H1 (cell line): ENCODE results near the gene FHL1. TPM values are rescaled to one million over a fixed set of nuclear protein-coding genes. Genes with fewer than 3 reads are reported as not detected.

Source experiments
- CTCF ChIA-PET: fragments of 300-600 bp; sonication (Branson Sonifier 250); formaldehyde crosslinking; loops from one replicate; lab custom pipeline; 2021; ENCODE audit not compliant: partially characterized antibody; lab: Charles Lee
- POLR2A ChIA-PET: fragments of 300-600 bp; sonication (Branson Sonifier 250); formaldehyde crosslinking; loops from one replicate; lab custom pipeline; 2021; ENCODE audit warnings: inconsistent platforms; ENCODE audit not compliant: partially characterized antibody; lab: Charles Lee
- DNase-seq, 2 experiments: peaks; one replicate each; pipeline versions ENCODE4 v3.0.0 to v3.0.0-alpha.2; 2010 to 2022; ENCODE audit warnings: low spot score in 2 of 2, low read depth in 1 of 2, mixed read lengths in 1 of 2
- FAIRE-seq: peaks from 2 replicates; lab custom pipeline; 2011; peaks lifted over from hg19 to GRCh38; lab: Jason Lieb, UNC
- H2AFZ ChIP-seq: 2 replicates; pipeline ENCODE4 v1.8.1; 2012; ENCODE audit warnings: low read length, inconsistent platforms
- H2AK5ac ChIP-seq: 2 replicates; pipeline ENCODE4 v1.6.1; 2013; ENCODE audit warnings: low read depth, low read length
- H2BK120ac ChIP-seq: replicated peaks from 2 replicates; pipeline ENCODE3; 2013; ENCODE audit warnings: low read depth, low read length, inconsistent platforms
- H2BK12ac ChIP-seq: 2 replicates; pipeline ENCODE4 v1.6.1; 2013; ENCODE audit warnings: low read depth, low read length
- H2BK15ac ChIP-seq: 2 replicates; pipeline ENCODE4 v1.6.1; 2013; ENCODE audit warnings: low read length
- H2BK20ac ChIP-seq: 2 replicates; pipeline ENCODE4 v1.6.1; 2013; ENCODE audit warnings: low read length
- H2BK5ac ChIP-seq: 2 replicates; pipeline ENCODE4 v1.6.1; 2013; ENCODE audit warnings: low read depth, low read length
- H3K14ac ChIP-seq: 2 replicates; pipeline ENCODE4 v1.6.1; 2013; ENCODE audit warnings: inconsistent platforms; ENCODE audit not compliant: insufficient read length
- H3K18ac ChIP-seq: 2 replicates; pipeline ENCODE4 v1.6.1; 2013; ENCODE audit warnings: low read length; ENCODE audit errors: extremely low read depth
- H3K23ac ChIP-seq: 2 replicates; pipeline ENCODE4 v1.6.1; 2013; ENCODE audit warnings: inconsistent platforms; ENCODE audit not compliant: insufficient read length
- H3K23me2 ChIP-seq: 2 replicates; pipeline ENCODE4 v1.6.1; 2013; ENCODE audit warnings: low read depth, low read length
- H3K27ac ChIP-seq: 2 replicates; pipeline ENCODE4 v1.6.1; 2011; ENCODE audit warnings: low read depth, low read length, inconsistent platforms
- H3K27me3 ChIP-seq, 4 experiments: replicated peaks in 1 of 4; 1 replicate in 1 of 4; 2 replicates in 3 of 4; pipeline versions ENCODE4 v1.6.1 to v1.8.1; 2011 to 2013; ENCODE audit warnings: low read length in 3 of 4, mild to moderate bottlenecking in 3 of 4, inconsistent platforms in 2 of 4, mixed read lengths in 2 of 4, moderate library complexity in 1 of 4; ENCODE audit not compliant: control insufficient read depth in 3 of 4, insufficient read depth in 3 of 4; ENCODE audit errors: extremely low read depth in 1 of 4
- H3K36me3 ChIP-seq, 4 experiments: 2 replicates each; pipeline versions ENCODE4 v1.6.1 to v1.8.1; 2011 to 2013; ENCODE audit warnings: mild to moderate bottlenecking in 4 of 4, low read length in 3 of 4, moderate library complexity in 2 of 4, control low read depth in 1 of 4, inconsistent platforms in 1 of 4; ENCODE audit not compliant: insufficient read depth in 4 of 4, control insufficient read depth in 2 of 4
- H3K4ac ChIP-seq: replicated peaks from 2 replicates; pipeline ENCODE3; 2013; ENCODE audit warnings: low read length, low read depth, mixed read lengths, inconsistent platforms; ENCODE audit not compliant: insufficient read length
- H3K4me1 ChIP-seq, 4 experiments: replicated peaks in 1 of 4; 1 replicate in 1 of 4; 2 replicates in 3 of 4; pipeline versions ENCODE4 v1.6.1 to v1.8.1; 2011 to 2013; ENCODE audit warnings: low read length in 3 of 4, inconsistent platforms in 2 of 4, mixed read lengths in 1 of 4; ENCODE audit not compliant: insufficient read depth in 4 of 4, control insufficient read depth in 3 of 4
- H3K4me2 ChIP-seq, 2 experiments: 2 replicates each; pipeline versions ENCODE4 v1.6.1 to v1.8.1; 2011 to 2013; ENCODE audit warnings: low read depth in 2 of 2, low read length in 2 of 2, control low read depth in 1 of 2, inconsistent platforms in 1 of 2, mild to moderate bottlenecking in 1 of 2; ENCODE audit not compliant: insufficient read depth in 1 of 2
- H3K4me3 ChIP-seq, 4 experiments: fragments of 200-600, 300-600 bp in 1 of 4; sonication (generic), shearing (Covaris generic), sonication (Bioruptor Twin) in 1 of 4; 2 replicates each; pipeline versions ENCODE4 v1.5.1 to v1.8.1; 2011 to 2016; ENCODE audit warnings: low read length in 4 of 4, low read depth in 3 of 4, control low read depth in 2 of 4, inconsistent platforms in 2 of 4, mild to moderate bottlenecking in 2 of 4, mixed read lengths in 1 of 4, moderate library complexity in 1 of 4; ENCODE audit not compliant: insufficient read depth in 2 of 4; ENCODE audit errors: extremely low read depth in 1 of 4
- H3K56ac ChIP-seq: replicated peaks from 2 replicates; pipeline ENCODE3; 2013; ENCODE audit warnings: low read depth, mild to moderate bottlenecking, mixed read lengths, low read length, inconsistent platforms; ENCODE audit not compliant: insufficient read length
- H3K79me1 ChIP-seq: 2 replicates; pipeline ENCODE4 v1.6.1; 2013; ENCODE audit warnings: low read depth, low read length, control low read depth
- H3K79me2 ChIP-seq, 2 experiments: 2 replicates each; pipeline versions ENCODE4 v1.6.1 to v1.8.1; 2012 to 2013; ENCODE audit warnings: low read length in 2 of 2, mild to moderate bottlenecking in 2 of 2, inconsistent platforms in 1 of 2; ENCODE audit not compliant: insufficient read depth in 2 of 2, control insufficient read depth in 1 of 2
- H3K9ac ChIP-seq, 4 experiments: replicated peaks in 1 of 4; 1 replicate in 1 of 4; 2 replicates in 3 of 4; pipeline versions ENCODE4 v1.6.1 to v1.8.1; 2011 to 2013; ENCODE audit warnings: low read depth in 3 of 4, low read length in 3 of 4, control low read depth in 2 of 4, mild to moderate bottlenecking in 2 of 4, moderate library complexity in 2 of 4, inconsistent platforms in 1 of 4; ENCODE audit errors: extremely low read depth in 1 of 4
- H3K9me3 ChIP-seq, 2 experiments: 2 replicates each; pipeline versions ENCODE4 v1.6.1 to v1.8.1; 2012 to 2013; ENCODE audit warnings: mild to moderate bottlenecking in 2 of 2, moderate library complexity in 2 of 2, control low read depth in 1 of 2, inconsistent platforms in 1 of 2, low read depth in 1 of 2, low read length in 1 of 2, mixed read lengths in 1 of 2; ENCODE audit not compliant: insufficient read depth in 2 of 2
- H4K20me1 ChIP-seq, 2 experiments: replicated peaks in 1 of 2; 2 replicates each; pipeline versions ENCODE3 to v1.8.1; 2011 to 2013; ENCODE audit warnings: inconsistent platforms in 2 of 2, low read length in 2 of 2, mild to moderate bottlenecking in 1 of 2; ENCODE audit not compliant: insufficient read depth in 2 of 2, control insufficient read depth in 1 of 2
- H4K5ac ChIP-seq: 2 replicates; pipeline ENCODE4 v1.6.1; 2013; ENCODE audit warnings: low read length, low read depth, mixed read lengths, inconsistent platforms; ENCODE audit not compliant: insufficient read length
- H4K8ac ChIP-seq: 2 replicates; pipeline ENCODE4 v1.8.0; 2013; ENCODE audit warnings: mild to moderate bottlenecking, moderate library complexity, low read length, inconsistent platforms; ENCODE audit not compliant: insufficient read depth; ENCODE audit errors: extremely low read depth
- H4K91ac ChIP-seq: replicated peaks from 2 replicates; pipeline ENCODE3; 2013; ENCODE audit warnings: low read length, mixed read lengths, inconsistent platforms; ENCODE audit not compliant: insufficient read length
- ASH2L ChIP-seq: fragments of 200-600, 300-600 bp; sonication (generic); IDR thresholded peaks from one replicate; pipeline ENCODE4 v1.7.1; 2017; ENCODE audit warnings: low read length
- BACH1 ChIP-seq: IDR thresholded peaks from 2 replicates; pipeline ENCODE4 v1.6.1; 2012; ENCODE audit warnings: low read length, improper control_type of control experiment
- CREB1 ChIP-seq: IDR thresholded peaks from 2 replicates; pipeline ENCODE4 v1.6.1; 2012; ENCODE audit warnings: inconsistent platforms
- CTCF ChIP-seq, 3 experiments: IDR thresholded peaks; 1 replicate in 2 of 3; 2 replicates in 1 of 3; pipeline versions ENCODE4 v1.5.1 to v1.6.1; 2011; ENCODE audit warnings: low read length in 3 of 3, mild to moderate bottlenecking in 3 of 3, inconsistent platforms in 2 of 3, low read depth in 1 of 3, moderate library complexity in 1 of 3; ENCODE audit not compliant: insufficient read depth in 1 of 3; ENCODE audit errors: control extremely low read depth in 1 of 3
- NANOG ChIP-seq: IDR thresholded peaks from 2 replicates; pipeline ENCODE4 v1.6.1; 2011; ENCODE audit warnings: low read length, low read depth, mild to moderate bottlenecking, inconsistent platforms; ENCODE audit not compliant: insufficient read depth, poor library complexity, severe bottlenecking
- RAD21 ChIP-seq, 2 experiments: IDR thresholded peaks in 1 of 2; conservative IDR thresholded peaks in 1 of 2; 2 replicates each; pipeline ENCODE4 v1.6.1; 2011; ENCODE audit warnings: low read depth in 2 of 2, low read length in 2 of 2, improper control_type of control experiment in 1 of 2, inconsistent platforms in 1 of 2, mild to moderate bottlenecking in 1 of 2, moderate library complexity in 1 of 2
- SIX5 ChIP-seq: IDR thresholded peaks from 2 replicates; pipeline ENCODE4 v1.6.1; 2011; ENCODE audit warnings: mild to moderate bottlenecking, low read depth, low read length
- TBP ChIP-seq: IDR thresholded peaks from 2 replicates; pipeline ENCODE4 v1.6.1; 2011; ENCODE audit warnings: low read depth, low read length, improper control_type of control experiment
- WGBS, 2 experiments: shearing (Covaris generic) in 1 of 2; methylation state at CpG; one replicate each; pipeline versions ENCODE4 v1.1.6 to v1.1.7; 2013 to 2015; ENCODE audit warnings: low lambda C conversion rate in 2 of 2, mixed read lengths in 2 of 2, inconsistent platforms in 1 of 2, low coverage in 1 of 2, missing lambda C conversion rate in 1 of 2; ENCODE audit not compliant: insufficient replicate concordance in 2 of 2, insufficient coverage in 1 of 2, insufficient read length in 1 of 2; ENCODE audit errors: extremely low coverage in 1 of 2, missing lambda C conversion rate in 1 of 2; 5-methylcytosine and 5-hydroxymethylcytosine counted together
- polyA plus RNA-seq, 7 experiments: library from polyadenylated mRNA; depleted of rRNA in 3 of 7; stranded (reverse) in 5 of 7; unstranded in 2 of 7; fragments of >200 nt in 5 of 7; fragments of 200-250 nt in 2 of 7; gene quantifications; 1 replicate in 5 of 7; 2 replicates in 1 of 7; 4 replicates in 1 of 7; pipeline versions ENCODE4 v1.2.1 to v1.2.3, GENCODE V29; 2011 to 2013; ENCODE audit warnings: missing spikeins in 2 of 7, mixed read lengths in 2 of 7
- total RNA-seq: library from RNA; stranded (reverse); fragmentation: NEBNext Ultra II Directional; extraction: Animal tissue kit (Norgen Biotek cat#: 25700); gene quantifications from 2 replicates; pipeline ENCODE4 v1.2.1, GENCODE V29; 2021

Gene FHL1
- total and polyA plus RNA-seq, 2 of the 8 experiments (the other 6 are each of a cell fraction or from before 2014, with no cell fraction given) = 45.0 to 56.5 TPM

GRCh38 chrX:136162827-136163570 lies 15.7 kb downstream of the FHL1 start:
- H3K9me3 ChIP-seq = no peaks in the 10 kb centered on the region
- H3K79me1 ChIP-seq = no peaks in the 10 kb centered on the region
- H3K4me2 ChIP-seq = no peak overlapping the region
- no peaks in the 10 kb centered on the region for H3K23me2 ChIP-seq
- no peak overlapping the region for H3K4me3 ChIP-seq
- no peak overlapping the region for H2BK15ac ChIP-seq
- ChIA-PET POLR2A (interaction anchor here (1.1 kb wide), 1 partner anchor 113 kb away, joined by 3 read pairs; no protein-coding TSS in a partner anchor), CTCF (interaction anchor here (0.6 to 3.5 kb wide), 16 partner anchors 8 to 163 kb away, joined by 3 to 41 read pairs (median 3); no protein-coding TSS in a partner anchor)
- no peak overlapping the region for H2BK12ac ChIP-seq
- no peaks in the 10 kb centered on the region for H4K20me1 ChIP-seq
- peak; percentile 97 for FAIRE-seq
- DNase-seq = peak in 1 of 2 experiments; percentile 71
- H2AK5ac ChIP-seq = no peak overlapping the region
- H2AFZ ChIP-seq = no peak overlapping the region
- H3K4ac ChIP-seq = no peak overlapping the region
- H2BK120ac ChIP-seq = no peak overlapping the region
- no peaks in the 10 kb centered on the region for H3K36me3 ChIP-seq
- H3K9ac ChIP-seq = no peak overlapping the region
- no peak overlapping the region for H2BK20ac ChIP-seq
- WGBS, 2 experiments = 57% methylated on average over 7 of the region's 9 CpGs; no CpG with 5 or more reads in 1 of the 2 experiments
- H4K91ac ChIP-seq = no peak overlapping the region
- no peak overlapping the region for H4K5ac ChIP-seq
- no peak overlapping the region for H3K14ac ChIP-seq
- H3K27ac ChIP-seq = no peak overlapping the region
- H3K79me2 ChIP-seq = peaks cover 0 to 16% of the 10 kb centered on the region in 2 experiments; a peak in 2 of 4 replicates
- no peaks in the 10 kb centered on the region for H3K27me3 ChIP-seq
- no peak overlapping the region for H3K18ac ChIP-seq
- no peak overlapping the region for H3K56ac ChIP-seq
- TF ChIP-seq CTCF (IDR thresholded peaks at IDR 0.05; ENCODE audit: control extremely low read depth in 1 of 3, insufficient read depth in 1 of 3, low read depth in 1 of 3, low read length in 3 of 3) (peak; percentile 72 to 76 (median 73)), BACH1 (no peak), TBP (no peak), SIX5 (no peak), ASH2L (no peak), NANOG (no peak), CREB1 (no peak), RAD21 (IDR thresholded peaks at IDR 0.05 in 1 of 2, conservative IDR thresholded peaks at IDR 0.05 in 1 of 2; ENCODE audit: low read depth in 2 of 2, low read length in 2 of 2) (peak; percentile 77 to 79)
- no peak overlapping the region for H2BK5ac ChIP-seq
- no peak overlapping the region for H3K23ac ChIP-seq
- H3K4me1 ChIP-seq = no peaks in the 10 kb centered on the region; a peak in 2 of 7 replicates
- H4K8ac ChIP-seq = no peak overlapping the region
